B cell (primary cell): Measurements from ENCODE around the gene KMO. TPM values are rescaled to one million over a fixed set of nuclear protein-coding genes. Genes with fewer than 3 reads are reported as not detected.

ENCODE experiments used
- ATAC-seq: fragments of 200-7000 bp; cut with Tn5 transposase; one replicate; pipeline ENCODE4 v1.10.0; 2021; ENCODE audit warnings: low read depth, mild to moderate bottlenecking, moderate number of reproducible peaks, moderate library complexity
- CTCF ChIA-PET: fragments of 350-600 bp; sonication (Branson Sonifier 250); formaldehyde crosslinking; loops from one replicate; lab custom pipeline; 2021; ENCODE audit warnings: antibody characterized with exemption, inconsistent platforms; lab: Charles Lee
- POLR2A ChIA-PET: fragments of 350-600 bp; sonication (Branson Sonifier 250); formaldehyde crosslinking; loops from one replicate; lab custom pipeline; 2021; ENCODE audit warnings: antibody characterized with exemption; lab: Charles Lee
- DNase-seq: peaks from one replicate; pipeline ENCODE4 v3.0.0; 2013
- H2AFZ ChIP-seq: 2 replicates; pipeline ENCODE4 v1.6.1; 2012; ENCODE audit warnings: mild to moderate bottlenecking, low read depth, low read length; ENCODE audit not compliant: insufficient read depth, poor library complexity, severe bottlenecking
- H3K27ac ChIP-seq, 2 donors: 1 replicate in 1 of 2; 2 replicates in 1 of 2; pipeline ENCODE4 v1.5.1; 2012 to 2013; ENCODE audit warnings: low read length in 2 of 2, mild to moderate bottlenecking in 2 of 2, moderate library complexity in 1 of 2
- H3K27me3 ChIP-seq, 4 experiments: fragments of 200-600 bp in 1 of 4; sonication (generic) in 1 of 4; replicated peaks in 1 of 4; 1 replicate in 2 of 4; 2 replicates in 2 of 4; pipeline versions ENCODE4 v1.6.1 to v1.7.0; 2013 to 2016; ENCODE audit warnings: low read length in 3 of 4, mild to moderate bottlenecking in 2 of 4, mixed read lengths in 1 of 4, moderate library complexity in 1 of 4; ENCODE audit not compliant: insufficient read depth in 4 of 4, control insufficient read depth in 3 of 4; ENCODE audit errors: control extremely low read depth in 1 of 4
- H3K36me3 ChIP-seq, 2 experiments: replicated peaks in 1 of 2; 1 replicate in 1 of 2; 2 replicates in 1 of 2; pipeline versions ENCODE4 v1.6.1 to v1.7.1; 2013; ENCODE audit warnings: low read length in 1 of 2; ENCODE audit not compliant: insufficient read depth in 2 of 2, control insufficient read depth in 1 of 2; ENCODE audit errors: control extremely low read depth in 1 of 2, extremely low read depth in 1 of 2
- H3K4me1 ChIP-seq, 2 donors: fragments of 200-600 bp in 1 of 2; sonication (generic) in 1 of 2; 1 replicate in 1 of 2; 2 replicates in 1 of 2; pipeline versions ENCODE4 v1.5.1 to v1.6.1; 2013 to 2017; ENCODE audit warnings: low read length in 2 of 2; ENCODE audit not compliant: control insufficient read depth in 2 of 2, insufficient read depth in 2 of 2
- H3K4me2 ChIP-seq: replicated peaks from 2 replicates; pipeline ENCODE3; 2012; ENCODE audit warnings: mild to moderate bottlenecking, low read depth, low read length; ENCODE audit not compliant: poor library complexity, severe bottlenecking
- H3K4me3 ChIP-seq, 5 experiments: fragments of 200-600 bp in 1 of 5; sonication (generic) in 1 of 5; 1 replicate in 3 of 5; 2 replicates in 2 of 5; pipeline versions ENCODE4 v1.5.1 to v1.7.0; 2011 to 2016; ENCODE audit warnings: low read length in 4 of 5, mild to moderate bottlenecking in 4 of 5, low read depth in 2 of 5, control low read depth in 1 of 5, moderate library complexity in 1 of 5; ENCODE audit not compliant: insufficient read depth in 1 of 5; ENCODE audit errors: control extremely low read depth in 1 of 5, extremely low read depth in 1 of 5
- H3K79me2 ChIP-seq: fragments of 200-600 bp; sonication (generic); one replicate; pipeline ENCODE4 v1.6.0; 2016; ENCODE audit warnings: low read length; ENCODE audit not compliant: control insufficient read depth, insufficient read depth
- H3K9ac ChIP-seq: fragments of 200-600 bp; sonication (generic); 2 replicates; pipeline ENCODE4 v1.6.1; 2017; ENCODE audit warnings: mild to moderate bottlenecking, low read length, moderate library complexity
- H3K9me3 ChIP-seq, 3 donors: one replicate each; pipeline versions ENCODE4 v1.6.1 to v1.7.1; 2013; ENCODE audit warnings: low read length in 2 of 3; ENCODE audit not compliant: control insufficient read depth in 2 of 3, insufficient read depth in 1 of 3; ENCODE audit errors: control extremely low read depth in 1 of 3
- H4K20me1 ChIP-seq: 2 replicates; pipeline ENCODE4 v1.6.0; 2012; ENCODE audit warnings: mild to moderate bottlenecking, low read length; ENCODE audit not compliant: insufficient read depth, control insufficient read depth, poor library complexity, severe bottlenecking
- H3K27ac Mint-ChIP-seq: one replicate; pipeline ENCODE4 v1.8.0; 2021; ENCODE audit warnings: mixed read lengths
- H3K27me3 Mint-ChIP-seq: one replicate; pipeline ENCODE4 v1.8.0; 2021; ENCODE audit warnings: mixed read lengths
- H3K4me1 Mint-ChIP-seq: one replicate; pipeline ENCODE4 v1.8.0; 2021; ENCODE audit warnings: mixed read lengths
- H3K4me3 Mint-ChIP-seq: one replicate; pipeline ENCODE4 v1.8.0; 2021; ENCODE audit warnings: mixed read lengths
- H3K9me3 Mint-ChIP-seq: one replicate; pipeline ENCODE4 v1.8.0; 2022; ENCODE audit warnings: mixed read lengths; ENCODE audit not compliant: insufficient read depth
- CTCF ChIP-seq: fragments of 200-600 bp; IDR thresholded peaks from one replicate; pipeline ENCODE4 v1.8.0; 2022; ENCODE audit warnings: antibody characterized with exemption, mild to moderate bottlenecking
- EZH2 ChIP-seq: IDR thresholded peaks from 2 replicates; pipeline ENCODE4 v1.6.1; 2012; ENCODE audit warnings: borderline replicate concordance, low read depth, mild to moderate bottlenecking, moderate library complexity, low read length; ENCODE audit not compliant: insufficient read depth, poor library complexity, severe bottlenecking
- WGBS: methylation state at CpG from one replicate; pipeline ENCODE4 v1.1.5; 2013; ENCODE audit warnings: missing lambda C conversion rate; ENCODE audit not compliant: insufficient coverage; 5-methylcytosine and 5-hydroxymethylcytosine counted together
- intact Hi-C: fragments of 100-400 bp; cut with micrococcal nuclease; formaldehyde crosslinking; loops from one replicate; pipeline ENCODE4 v1.10.0; 2022
- polyA plus RNA-seq: library from polyadenylated mRNA; depleted of rRNA; stranded (reverse); fragments of >200 nt; gene quantifications from 2 replicates; pipeline ENCODE4 v1.2.3, GENCODE V29; 2012
- total RNA-seq, 2 donors: library from RNA; stranded (reverse); fragments of 120-200 nt in 1 of 2; gene quantifications; 1 replicate in 1 of 2; 2 replicates in 1 of 2; pipeline versions ENCODE4 v1.2.3 to v1.2.4, GENCODE V29; 2013 to 2022

KMO gene
- total and polyA plus RNA-seq, 2 donors (not counting 1 experiment from before 2014, with no cell fraction given): 14.0 to 34.0 TPM

- no peaks in the 10 kb centered on the region for H3K27me3 Mint-ChIP-seq
- peaks cover 12% of the 10 kb centered on the region for H3K4me1 Mint-ChIP-seq
- H3K9ac ChIP-seq: no peak overlapping the region
- ATAC-seq (no peak), DNase-seq (no peak)
- no peaks in the 10 kb centered on the region for H4K20me1 ChIP-seq
- H2AFZ ChIP-seq: no peak overlapping the region
- peak overlapping the region in 1 of 2 donors; percentile 64 for H3K27ac ChIP-seq
- no peaks in the 10 kb centered on the region for H3K27me3 ChIP-seq
- TF ChIP-seq CTCF (no peak), EZH2 (no peak)
- H3K4me1 ChIP-seq: peaks cover 6 to 7% of the 10 kb centered on the region in 2 donors
- no peak overlapping the region for H3K4me2 ChIP-seq
- no peaks in the 10 kb centered on the region for H3K9me3 ChIP-seq
- H3K4me3 ChIP-seq: no peak overlapping the region
- 100% methylated on average over 1 of the region's 5 CpGs for WGBS
- H3K36me3 ChIP-seq: peaks cover 23 to 79% of the 10 kb centered on the region in 2 experiments
- no peak overlapping the region for H3K4me3 Mint-ChIP-seq
- ChIA-PET CTCF (interaction anchor here (1.0 kb wide), 1 partner anchor 34 kb away, joined by 3 read pairs; no protein-coding TSS in a partner anchor), POLR2A (no interaction called here)
- intact Hi-C loops: no loop called here
- H3K27ac Mint-ChIP-seq: peak overlapping the region; percentile 86
- no peaks in the 10 kb centered on the region for H3K9me3 Mint-ChIP-seq
- no peaks in the 10 kb centered on the region for H3K79me2 ChIP-seq
Observed at GRCh38 chr1:241591736-241592135, 59.6 kb downstream of the KMO start.

- 40% methylated on average over 1 of the region's 3 CpGs for WGBS
- ATAC-seq (no peak), DNase-seq (no peak)
- peaks cover 15% of the 10 kb centered on the region for H3K4me1 Mint-ChIP-seq
- no peak for TF ChIP-seq EZH2
- TF ChIP-seq CTCF: no peak
- Histone ChIP-seq H3K27ac (peak overlapping the region in 1 of 2 donors; percentile 64), H3K4me3 (no peak overlapping the region), H3K9me3 (no peaks in the 10 kb centered on the region), H3K79me2 (no peaks in the 10 kb centered on the region), H3K27me3 (no peaks in the 10 kb centered on the region), H2AFZ (no peak overlapping the region), H3K4me1 (peaks cover 11 to 12% of the 10 kb centered on the region in 2 donors), H3K36me3 (peaks cover 23 to 78% of the 10 kb centered on the region in 2 experiments), H3K9ac (no peak overlapping the region), H3K4me2 (no peak overlapping the region), H4K20me1 (no peaks in the 10 kb centered on the region)
- H3K4me3 Mint-ChIP-seq: no peak overlapping the region
- no peaks in the 10 kb centered on the region for H3K27me3 Mint-ChIP-seq
- H3K27ac Mint-ChIP-seq: peak overlapping the region; percentile 86
- intact Hi-C loops: no loop called here
- ChIA-PET CTCF (interaction anchor here (1.0 kb wide), 1 partner anchor 34 kb away, joined by 3 read pairs; no protein-coding TSS in a partner anchor), POLR2A (no interaction called here)
- H3K9me3 Mint-ChIP-seq: no peaks in the 10 kb centered on the region
Observed at GRCh38 chr1:241592273-241592958, 60.2 kb downstream of the KMO start.
